Left lung (tissue), 10 donors: ENCODE measurements around the gene MAP1A. TPM values are rescaled to one million over a fixed set of nuclear protein-coding genes. Genes with fewer than 3 reads are reported as not detected.

ENCODE experiments used
- ATAC-seq: fragments of 200-7000 bp; cut with Tn5 transposase; one replicate; pipeline ENCODE4 v1.9.1; 2020; ENCODE audit warnings: moderate library complexity
- DNase-seq, 4 donors: peaks; one replicate each; pipeline ENCODE4 v3.0.0-alpha.2; 2013 to 2020
- H3K27ac ChIP-seq, 2 donors: fragments of 200-600 bp; sonication (generic) in 1 of 2; one replicate each; pipeline versions ENCODE4 v1.5.0 to v1.8.0; 2020 to 2021
- H3K27me3 ChIP-seq, 2 donors: fragments of 200-600 bp; sonication (generic) in 1 of 2; one replicate each; pipeline versions ENCODE4 v1.5.0 to v1.8.0; 2020 to 2021
- H3K36me3 ChIP-seq, 2 donors: fragments of 200-600 bp; sonication (generic) in 1 of 2; one replicate each; pipeline versions ENCODE4 v1.5.0 to v1.8.0; 2020 to 2021
- H3K4me1 ChIP-seq, 2 donors: fragments of 200-600 bp; one replicate each; pipeline ENCODE4 v1.8.0; 2021
- H3K4me3 ChIP-seq, 2 donors: fragments of 200-600 bp; sonication (generic) in 1 of 2; one replicate each; pipeline versions ENCODE4 v1.5.0 to v1.8.0; 2020 to 2021; ENCODE audit warnings: mild to moderate bottlenecking in 1 of 2
- H3K9me3 ChIP-seq, 2 donors: fragments of 200-600 bp; sonication (generic) in 1 of 2; one replicate each; pipeline versions ENCODE4 v1.5.0 to v1.8.0; 2020 to 2021
- intact Hi-C, 2 donors: fragments of 100-400 bp; cut with DNase I; formaldehyde crosslinking; loops; one replicate each; pipeline versions ENCODE4 v1.11.2 to v1.14.2; 2022
- polyA plus RNA-seq, 6 donors: library from polyadenylated mRNA; unstranded; fragments of 120-200 nt; gene quantifications; one replicate each; pipeline ENCODE4 v1.2.1, GENCODE V29; 2013; ENCODE audit not compliant: insufficient read length in 6 of 6
- total RNA-seq, 2 donors: library from RNA; stranded (reverse); fragmentation: NEBNext Ultra II Directional; extraction: Animal tissue kit (Norgen Biotek cat#: 25700); gene quantifications; one replicate each; pipeline ENCODE4 v1.2.1, GENCODE V29; 2021
- TF ChIP-seq, protein P1 (sequence below), 2 donors: fragments of 200-600 bp; sonication (generic) in 1 of 2; IDR thresholded peaks; one replicate each; pipeline versions ENCODE4 v1.5.0 to v1.8.0; 2021; ENCODE audit warnings: antibody characterized with exemption in 2 of 2
- donor health status: DM: no; HTN: yes; CAD: no.
- donor health status: DM: no; HTN: no; CAD: no.

The MAP1A gene
- total and polyA plus RNA-seq, 8 donors: 6.4 to 13.4 (median 8.9) TPM

DNA sequence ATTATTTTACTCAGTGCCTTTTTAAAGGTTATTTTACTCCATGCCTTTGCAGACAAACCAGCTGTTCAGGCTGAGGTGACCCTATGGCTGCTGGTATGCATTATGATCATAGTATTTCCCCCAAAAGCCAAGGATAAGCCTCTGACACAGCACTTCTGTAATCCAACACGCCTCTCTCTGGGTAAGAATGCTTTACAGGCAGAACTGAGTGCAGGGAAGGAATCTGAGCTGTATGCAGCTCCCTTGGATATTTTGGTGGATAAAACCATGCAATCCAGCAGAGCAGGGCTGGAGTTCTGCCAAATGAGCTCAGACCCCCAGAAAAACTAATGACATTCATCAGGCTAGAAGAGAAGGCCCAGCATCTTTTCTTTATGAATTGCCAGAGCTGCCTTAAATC is 11.7 kb upstream of the MAP1A start:
- H3K4me1 ChIP-seq: peaks cover 0 to 5% of the 10 kb centered on the region in 2 donors
- no peaks in the 10 kb centered on the region for H3K27me3 ChIP-seq
- intact Hi-C loops: no loop called here
- no peaks in the 10 kb centered on the region for H3K9me3 ChIP-seq
- TF ChIP-seq, protein P1, sequence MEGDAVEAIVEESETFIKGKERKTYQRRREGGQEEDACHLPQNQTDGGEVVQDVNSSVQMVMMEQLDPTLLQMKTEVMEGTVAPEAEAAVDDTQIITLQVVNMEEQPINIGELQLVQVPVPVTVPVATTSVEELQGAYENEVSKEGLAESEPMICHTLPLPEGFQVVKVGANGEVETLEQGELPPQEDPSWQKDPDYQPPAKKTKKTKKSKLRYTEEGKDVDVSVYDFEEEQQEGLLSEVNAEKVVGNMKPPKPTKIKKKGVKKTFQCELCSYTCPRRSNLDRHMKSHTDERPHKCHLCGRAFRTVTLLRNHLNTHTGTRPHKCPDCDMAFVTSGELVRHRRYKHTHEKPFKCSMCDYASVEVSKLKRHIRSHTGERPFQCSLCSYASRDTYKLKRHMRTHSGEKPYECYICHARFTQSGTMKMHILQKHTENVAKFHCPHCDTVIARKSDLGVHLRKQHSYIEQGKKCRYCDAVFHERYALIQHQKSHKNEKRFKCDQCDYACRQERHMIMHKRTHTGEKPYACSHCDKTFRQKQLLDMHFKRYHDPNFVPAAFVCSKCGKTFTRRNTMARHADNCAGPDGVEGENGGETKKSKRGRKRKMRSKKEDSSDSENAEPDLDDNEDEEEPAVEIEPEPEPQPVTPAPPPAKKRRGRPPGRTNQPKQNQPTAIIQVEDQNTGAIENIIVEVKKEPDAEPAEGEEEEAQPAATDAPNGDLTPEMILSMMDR (IDR thresholded peaks at IDR 0.05): no peak
- H3K27ac ChIP-seq: no peak overlapping the region
- ATAC-seq: no peak
- no peak overlapping the region for H3K4me3 ChIP-seq
- DNase-seq: peak in 1 of 4 donors; percentile 53
- H3K36me3 ChIP-seq: no peaks in the 10 kb centered on the region

DNA sequence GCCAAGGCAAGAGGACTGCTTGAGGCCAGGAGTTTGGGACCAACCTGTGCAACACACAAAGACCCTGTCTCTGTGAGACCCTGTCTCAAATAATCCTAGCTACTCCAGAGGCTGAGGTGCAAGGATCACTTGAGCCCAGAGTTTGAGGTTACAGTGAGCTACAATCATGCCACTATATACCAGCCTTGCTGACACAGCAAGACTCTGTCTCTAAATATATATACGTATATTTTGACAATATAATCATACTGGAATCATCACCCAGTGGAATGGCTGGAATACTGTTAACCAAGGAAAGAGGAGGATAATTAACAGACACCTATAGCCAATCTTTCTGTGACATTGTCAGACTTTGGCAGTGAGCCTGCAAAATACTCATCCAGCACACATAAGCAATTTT is 9.0 kb upstream of the MAP1A start:
- intact Hi-C loops: no loop called here
- TF ChIP-seq, protein P1 (IDR thresholded peaks at IDR 0.05): no peak
- H3K36me3 ChIP-seq: no peaks in the 10 kb centered on the region
- peaks cover 3 to 13% of the 10 kb centered on the region in 2 donors for H3K4me1 ChIP-seq
- ATAC-seq: no peak
- peaks cover 0 to 8% of the 10 kb centered on the region in 2 donors for H3K27me3 ChIP-seq
- DNase-seq: no peak
- H3K4me3 ChIP-seq: no peak overlapping the region
- H3K27ac ChIP-seq: no peak overlapping the region
- no peaks in the 10 kb centered on the region for H3K9me3 ChIP-seq

DNA sequence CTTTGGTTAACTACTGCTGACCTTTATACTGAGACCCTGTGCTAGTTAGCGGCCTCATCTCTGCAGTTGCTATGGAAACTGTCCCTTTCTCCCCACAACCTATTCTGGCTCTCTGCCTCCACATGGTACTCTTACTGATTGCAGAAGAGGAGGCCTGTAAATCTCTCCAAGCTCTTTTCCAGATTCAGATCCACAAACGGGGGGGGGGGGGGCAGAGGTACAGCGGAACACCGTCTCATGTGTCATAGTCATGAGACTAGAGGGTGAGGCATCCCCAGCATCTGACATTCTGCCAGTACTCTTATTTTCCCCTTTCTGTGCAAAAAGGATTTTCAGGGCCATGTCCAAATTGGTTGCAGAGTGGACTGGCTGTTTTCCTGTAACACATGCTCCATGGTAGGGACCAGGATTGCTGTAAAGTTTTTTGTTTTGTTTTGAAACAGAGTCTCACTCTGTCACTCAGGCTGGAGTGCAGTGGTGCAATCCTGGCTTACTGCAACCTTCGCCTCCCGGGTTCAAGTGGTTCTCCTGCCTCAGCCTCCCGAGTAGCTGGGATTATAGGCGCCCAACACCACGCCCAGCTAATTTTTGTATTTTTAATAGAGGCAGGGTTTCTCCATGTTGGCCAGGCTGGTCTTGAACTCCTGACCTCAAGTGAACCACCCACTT is 8.3 kb upstream of the MAP1A start:
- intact Hi-C loops: no loop called here
- peak overlapping the region in 1 of 2 donors; percentile 62 for H3K4me3 ChIP-seq
- DNase-seq (no peak), ATAC-seq (no peak)
- H3K27ac ChIP-seq: peak overlapping the region in 1 of 2 donors; percentile 53
- no peaks in the 10 kb centered on the region for H3K36me3 ChIP-seq
- peaks cover 3 to 13% of the 10 kb centered on the region in 2 donors for H3K4me1 ChIP-seq
- peaks cover 0 to 8% of the 10 kb centered on the region in 2 donors for H3K27me3 ChIP-seq
- TF ChIP-seq, protein P1 (IDR thresholded peaks at IDR 0.05): no peak
- no peaks in the 10 kb centered on the region for H3K9me3 ChIP-seq

DNA sequence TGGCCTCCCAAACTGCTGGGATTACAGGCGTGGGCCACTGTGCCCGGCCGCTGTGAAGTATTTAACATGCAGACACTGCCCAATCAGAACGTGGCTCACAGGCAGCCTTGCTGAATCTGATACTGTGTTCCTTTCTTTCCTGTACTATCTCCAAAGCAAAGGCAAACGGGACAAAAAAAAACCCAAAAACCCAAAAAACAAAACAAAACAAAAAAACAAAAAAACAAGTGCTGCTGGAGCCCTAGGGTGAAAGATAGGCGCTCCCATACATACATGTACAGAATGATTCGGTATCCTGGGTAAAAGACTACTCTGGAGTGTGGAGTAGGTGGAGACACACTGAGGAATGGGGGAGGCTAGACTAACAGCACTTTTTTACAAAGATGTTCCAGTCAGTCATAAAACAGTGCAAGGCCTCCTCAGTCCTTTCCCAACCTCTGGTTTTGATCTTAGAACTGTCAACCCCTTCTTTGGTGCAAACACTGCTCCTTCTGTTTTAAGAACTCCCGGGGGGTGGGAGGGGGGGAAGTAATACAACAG is 7.7 kb upstream of the MAP1A start:
- intact Hi-C loops: no loop called here
- DNase-seq (no peak), ATAC-seq (no peak)
- Histone ChIP-seq H3K36me3 (no peaks in the 10 kb centered on the region), H3K27me3 (peaks cover 0 to 8% of the 10 kb centered on the region in 2 donors), H3K4me1 (peaks cover 3 to 13% of the 10 kb centered on the region in 2 donors), H3K9me3 (no peaks in the 10 kb centered on the region), H3K27ac (peak overlapping the region; percentile 53 to 58), H3K4me3 (peak overlapping the region; percentile 51 to 62)
- TF ChIP-seq, protein P1 (IDR thresholded peaks at IDR 0.05): no peak

DNA sequence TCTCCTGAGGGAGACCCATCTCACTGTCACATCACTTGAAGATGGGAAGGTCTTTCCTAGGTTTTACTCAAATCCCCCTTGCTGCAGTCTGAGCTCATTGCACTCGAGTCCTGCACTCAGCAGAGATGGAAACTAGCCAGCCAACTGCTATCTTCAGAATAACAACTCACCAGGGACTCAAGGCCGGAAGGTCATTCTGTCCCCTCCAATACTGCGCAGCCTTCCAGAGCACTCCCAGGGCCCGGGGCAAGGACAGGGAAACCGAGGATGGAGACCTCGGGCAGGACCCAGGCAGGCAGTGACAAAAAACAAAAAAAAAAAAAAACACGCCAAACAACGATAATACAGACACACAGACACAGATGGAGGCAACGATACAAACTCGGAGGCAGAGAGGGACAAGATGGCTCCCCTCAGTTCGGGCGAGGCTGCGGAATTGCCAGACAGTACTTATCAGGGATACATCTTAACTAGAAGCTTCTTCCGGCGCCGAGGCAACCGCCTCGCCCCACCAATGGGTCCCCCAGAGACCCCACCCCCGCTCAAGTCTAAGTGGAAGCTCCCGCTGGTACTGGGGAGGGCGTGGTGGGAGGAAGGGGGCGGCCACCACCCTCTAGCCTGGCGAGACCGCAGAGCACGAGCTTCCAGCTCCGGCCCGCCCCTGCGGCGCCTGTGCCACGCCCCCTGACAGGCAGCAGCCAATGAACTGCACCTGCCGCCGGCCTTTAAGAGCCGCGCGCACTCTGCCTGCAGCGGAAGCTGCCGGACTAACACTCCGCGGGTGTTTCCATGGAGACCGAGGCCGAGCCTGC is 7.0 kb upstream of the MAP1A start:
- peaks cover 0 to 13% of the 10 kb centered on the region in 2 donors for H3K27me3 ChIP-seq
- DNase-seq (peak; percentile 96 to 99 (median 99)), ATAC-seq (peak; percentile 99)
- peaks cover 3 to 13% of the 10 kb centered on the region in 2 donors for H3K4me1 ChIP-seq
- H3K36me3 ChIP-seq: no peaks in the 10 kb centered on the region
- peak overlapping the region; percentile 51 to 62 for H3K4me3 ChIP-seq
- H3K27ac ChIP-seq: peak overlapping the region; percentile 53 to 58
- no peaks in the 10 kb centered on the region for H3K9me3 ChIP-seq
- intact Hi-C loops: no loop called here
- TF ChIP-seq, protein P1 (IDR thresholded peaks at IDR 0.05): peak in 1 of 2 donors; percentile 8
